ENCODE results near the gene SOBP. TPM values are rescaled to one million over a fixed set of nuclear protein-coding genes. Genes with fewer than 3 reads are reported as not detected.
"Not testable (repeated sequence)": the region's sequence is repeated elsewhere in the genome, so short reads cannot be mapped to it uniquely, and the experiment has no call there.

The SOBP gene
- total and polyA plus RNA-seq, 9 donors, result 8.7 to 31.3 (median 25.8) TPM

DNA sequence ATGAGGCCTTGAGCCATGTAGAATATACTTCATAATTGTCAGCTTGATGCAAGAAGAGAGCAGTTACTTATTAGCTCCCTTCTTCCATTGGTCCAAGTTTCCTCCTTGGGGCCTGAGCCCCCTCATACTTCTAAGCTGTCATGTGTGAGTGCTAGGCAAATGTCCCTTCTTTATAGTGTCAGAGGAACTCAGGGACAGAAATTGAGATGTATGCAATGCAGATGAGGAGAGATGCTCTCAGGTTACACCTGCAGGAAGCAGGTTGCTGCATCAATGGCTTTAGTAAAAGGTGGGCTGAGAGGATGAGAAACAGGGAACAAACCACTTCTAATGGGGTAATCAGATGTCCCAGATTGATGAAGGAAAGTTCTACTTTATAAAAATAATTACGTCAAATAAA is 23.9 kb upstream of the SOBP start:
- no peak overlapping the region for H3K27ac ChIP-seq
- intact Hi-C loops (cut with DNase I), result no loop called here
- H3K27me3 ChIP-seq, result no peaks in the 10 kb centered on the region
- no peak for DNase-seq
- WGBS, 3 donors, result 76 to 93% (median 80%) methylated on average over 1 of the region's 1 CpG
- H3K36me3 ChIP-seq, result no peaks in the 10 kb centered on the region
- H3K4me3 ChIP-seq, result no peak overlapping the region
- no peaks in the 10 kb centered on the region for H3K9me3 ChIP-seq
- H3K4me1 ChIP-seq (ENCODE audit: insufficient read depth), result no peaks in the 10 kb centered on the region
- TF ChIP-seq POLR2A (IDR thresholded peaks at IDR 0.05) (no peak), EP300 (IDR thresholded peaks at IDR 0.05) (no peak)
- TF ChIP-seq, protein P1, sequence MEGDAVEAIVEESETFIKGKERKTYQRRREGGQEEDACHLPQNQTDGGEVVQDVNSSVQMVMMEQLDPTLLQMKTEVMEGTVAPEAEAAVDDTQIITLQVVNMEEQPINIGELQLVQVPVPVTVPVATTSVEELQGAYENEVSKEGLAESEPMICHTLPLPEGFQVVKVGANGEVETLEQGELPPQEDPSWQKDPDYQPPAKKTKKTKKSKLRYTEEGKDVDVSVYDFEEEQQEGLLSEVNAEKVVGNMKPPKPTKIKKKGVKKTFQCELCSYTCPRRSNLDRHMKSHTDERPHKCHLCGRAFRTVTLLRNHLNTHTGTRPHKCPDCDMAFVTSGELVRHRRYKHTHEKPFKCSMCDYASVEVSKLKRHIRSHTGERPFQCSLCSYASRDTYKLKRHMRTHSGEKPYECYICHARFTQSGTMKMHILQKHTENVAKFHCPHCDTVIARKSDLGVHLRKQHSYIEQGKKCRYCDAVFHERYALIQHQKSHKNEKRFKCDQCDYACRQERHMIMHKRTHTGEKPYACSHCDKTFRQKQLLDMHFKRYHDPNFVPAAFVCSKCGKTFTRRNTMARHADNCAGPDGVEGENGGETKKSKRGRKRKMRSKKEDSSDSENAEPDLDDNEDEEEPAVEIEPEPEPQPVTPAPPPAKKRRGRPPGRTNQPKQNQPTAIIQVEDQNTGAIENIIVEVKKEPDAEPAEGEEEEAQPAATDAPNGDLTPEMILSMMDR (IDR thresholded peaks at IDR 0.05), result no peak

DNA sequence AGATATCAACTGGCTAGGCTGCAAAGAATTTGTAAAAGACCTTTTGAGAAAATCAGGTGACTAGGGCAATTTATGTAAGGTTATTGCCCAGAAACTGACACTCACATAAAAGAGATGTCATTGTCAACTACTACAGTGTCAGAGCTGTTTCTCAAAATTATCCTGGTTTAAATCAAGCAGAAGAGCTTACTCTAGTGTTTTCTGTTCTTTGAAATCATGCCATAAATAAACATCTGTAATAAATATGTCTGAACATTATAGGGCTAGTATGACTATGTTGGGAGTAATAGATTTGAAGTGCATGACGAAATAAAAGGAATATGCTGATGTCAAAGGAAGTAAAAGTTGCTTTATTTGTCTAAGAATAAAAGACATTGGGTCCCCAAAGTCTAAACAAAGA is 19.6 kb upstream of the SOBP start:
- no peak overlapping the region for H3K4me3 ChIP-seq
- TF ChIP-seq POLR2A (IDR thresholded peaks at IDR 0.05) (no peak), EP300 (IDR thresholded peaks at IDR 0.05) (no peak)
- TF ChIP-seq, protein P1 (IDR thresholded peaks at IDR 0.05), result no peak
- no peak overlapping the region for H3K27ac ChIP-seq
- no peaks in the 10 kb centered on the region for H3K9me3 ChIP-seq
- 86 to 98% (median 90%) methylated on average over 1 of the region's 1 CpG for WGBS, 3 donors
- no peaks in the 10 kb centered on the region for H3K36me3 ChIP-seq
- H3K4me1 ChIP-seq (ENCODE audit: insufficient read depth), result no peaks in the 10 kb centered on the region
- no peaks in the 10 kb centered on the region for H3K27me3 ChIP-seq
- intact Hi-C loops (cut with DNase I), result no loop called here
- no peak for DNase-seq

DNA sequence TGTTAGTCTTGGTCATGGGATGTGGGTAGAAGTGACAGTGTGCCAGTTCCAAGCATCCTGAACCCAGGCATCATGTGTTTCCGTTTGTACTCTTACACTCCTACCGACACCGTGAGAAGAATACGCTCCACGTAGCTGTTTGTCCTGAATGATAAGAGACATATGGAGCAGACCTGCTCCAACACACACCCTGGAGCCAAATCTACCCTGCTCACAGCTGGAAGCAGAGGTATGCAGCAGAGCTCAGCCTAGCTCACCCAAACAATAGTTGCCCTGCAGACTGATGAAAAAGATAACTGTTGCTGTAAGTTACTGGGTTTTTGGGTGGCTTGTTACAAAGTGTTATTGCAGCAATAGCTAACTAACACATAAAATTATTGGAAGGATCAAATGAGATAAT is 16.3 kb upstream of the SOBP start:
- Histone ChIP-seq H3K27me3 (no peaks in the 10 kb centered on the region), H3K36me3 (no peaks in the 10 kb centered on the region), H3K4me3 (no peak overlapping the region), H3K4me1 (ENCODE audit: insufficient read depth) (no peaks in the 10 kb centered on the region), H3K9me3 (no peaks in the 10 kb centered on the region), H3K27ac (no peak overlapping the region)
- intact Hi-C loops (cut with DNase I), result no loop called here
- 25 to 45% (median 38%) methylated on average over 5 of the region's 5 CpGs for WGBS, 3 donors
- no peak for TF ChIP-seq POLR2A (IDR thresholded peaks at IDR 0.05)
- TF ChIP-seq EP300 (IDR thresholded peaks at IDR 0.05), result no peak
- TF ChIP-seq, protein P1 (IDR thresholded peaks at IDR 0.05), result no peak
- DNase-seq, result no peak

DNA sequence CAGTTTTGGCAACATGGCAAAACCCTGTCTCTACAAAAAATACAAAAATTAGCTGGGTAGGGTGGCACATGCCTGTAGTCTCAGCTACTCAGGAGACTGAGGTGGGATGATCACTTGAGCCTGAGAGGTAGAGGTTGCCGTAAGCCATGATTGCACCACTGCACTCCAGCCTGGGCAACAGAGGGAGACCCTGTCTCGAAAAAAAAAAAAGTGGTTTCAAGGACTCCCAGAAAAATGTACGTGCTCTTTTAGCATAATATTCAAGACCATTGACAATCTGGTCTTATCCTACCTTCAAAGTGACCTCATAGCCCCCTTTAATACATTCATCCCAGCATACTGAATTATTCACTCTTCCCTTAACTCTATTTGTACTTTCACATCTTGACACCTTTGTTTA is 14.6 kb upstream of the SOBP start:
- H3K27me3 ChIP-seq; H3K4me1 ChIP-seq (ENCODE audit: insufficient read depth); H3K27ac ChIP-seq; H3K36me3 ChIP-seq; H3K4me3 ChIP-seq; DNase-seq; intact Hi-C loops (cut with DNase I); H3K9me3 ChIP-seq: not testable (repeated sequence)
- WGBS, 3 donors, result 84 to 93% (median 85%) methylated on average over 3 of the region's 3 CpGs

GRCh38 chr6:107475826-107476225 is 14.1 kb upstream of the SOBP start:
- WGBS, 3 donors, result 85 to 87% (median 86%) methylated on average over 3 of the region's 3 CpGs
- H3K36me3 ChIP-seq; intact Hi-C loops (cut with DNase I); H3K4me3 ChIP-seq; H3K9me3 ChIP-seq; DNase-seq; H3K27me3 ChIP-seq; H3K4me1 ChIP-seq (ENCODE audit: insufficient read depth); H3K27ac ChIP-seq: not testable (repeated sequence)
